HepG2 (cell line): ENCODE data around the gene TNC. TPM values are rescaled to one million over a fixed set of nuclear protein-coding genes. Genes with fewer than 3 reads are reported as not detected.

ENCODE experiments used
- ATAC-seq: fragments of 200-7000 bp; cut with Tn5 transposase; 3 replicates; pipeline ENCODE4 v1.9.1; 2020; ENCODE audit warnings: mild to moderate bottlenecking, moderate library complexity
- BruUV-seq: library from RNA; stranded (reverse); fragments of 400-500 nt; replicated peaks from 2 replicates; lab custom pipeline; 2021; lab: Mats Ljungman, UMichigan
- CTCF ChIA-PET: fragments of 300-600 bp; formaldehyde crosslinking; extraction: SDS; loops from one replicate; lab custom pipeline; 2021; ENCODE audit warnings: low total read pairs, inconsistent platforms, low intra/inter-chr PET ratio; lab: Yijun Ruan, JAX
- POLR2A ChIA-PET: fragments of 350-600 bp; sonication (Branson Sonifier 250); formaldehyde crosslinking; loops from one replicate; lab custom pipeline; 2020; ENCODE audit warnings: antibody characterized with exemption, inconsistent platforms; lab: Yijun Ruan, JAX
- DNase-seq: peaks from one replicate; pipeline ENCODE4 v3.0.0-alpha.2; 2015; ENCODE audit warnings: low spot score
- FAIRE-seq: peaks from 3 replicates; lab custom pipeline; 2011; peaks lifted over from hg19 to GRCh38; lab: Jason Lieb, UNC
- H2AFZ ChIP-seq: one replicate; pipeline ENCODE4 v1.6.1; 2011; ENCODE audit warnings: low read length, inconsistent platforms
- H3K27ac ChIP-seq: fragments of 300-600 bp; 3 replicates; pipeline ENCODE4 v1.8.0; 2011; ENCODE audit warnings: mixed run types, mild to moderate bottlenecking, mixed read lengths, low read length, inconsistent platforms; ENCODE audit not compliant: insufficient read depth; ENCODE audit errors: extremely low read length
- H3K27me3 ChIP-seq, 2 experiments: fragments of 200-600 bp in 1 of 2; 2 replicates in 1 of 2; 3 replicates in 1 of 2; pipeline versions ENCODE4 v1.6.0 to v1.8.0; 2011; ENCODE audit warnings: low read length in 2 of 2, mild to moderate bottlenecking in 2 of 2, moderate library complexity in 2 of 2, inconsistent platforms in 1 of 2; ENCODE audit not compliant: insufficient read depth in 2 of 2, control insufficient read depth in 1 of 2
- H3K36me3 ChIP-seq, 2 experiments: fragments of 200-600 bp in 1 of 2; replicated peaks in 1 of 2; 2 replicates in 1 of 2; 3 replicates in 1 of 2; pipeline versions ENCODE4 v1.5.1 to v1.8.0; 2011; ENCODE audit warnings: low read length in 2 of 2, inconsistent platforms in 1 of 2; ENCODE audit not compliant: insufficient read depth in 2 of 2, control insufficient read depth in 1 of 2
- H3K4me1 ChIP-seq: 2 replicates; pipeline ENCODE4 v1.5.1; 2012; ENCODE audit warnings: low read length, inconsistent platforms; ENCODE audit not compliant: insufficient read depth
- H3K4me2 ChIP-seq: 2 replicates; pipeline ENCODE4 v1.6.0; 2011; ENCODE audit warnings: low read depth, low read length, inconsistent platforms
- H3K4me3 ChIP-seq, 3 experiments: fragments of 200-600 bp in 1 of 3; sonication (generic), shearing (Covaris generic) in 1 of 3; replicated peaks in 1 of 3; 2 replicates each; pipeline ENCODE4 v1.5.1; 2011 to 2016; ENCODE audit warnings: low read length in 3 of 3, inconsistent platforms in 2 of 3, low read depth in 2 of 3, mild to moderate bottlenecking in 2 of 3, control low read depth in 1 of 3, mixed read lengths in 1 of 3; ENCODE audit not compliant: insufficient read depth in 1 of 3
- H3K79me2 ChIP-seq: one replicate; pipeline ENCODE4 v1.6.1; 2011; ENCODE audit warnings: low read length, inconsistent platforms; ENCODE audit not compliant: insufficient read depth
- H3K9ac ChIP-seq: 2 replicates; pipeline ENCODE4 v1.6.0; 2011; ENCODE audit warnings: mild to moderate bottlenecking, low read depth, low read length, inconsistent platforms; ENCODE audit not compliant: insufficient read depth
- H3K9me3 ChIP-seq: 2 replicates; pipeline ENCODE4 v1.5.1; 2012; ENCODE audit warnings: mild to moderate bottlenecking, low read length
- H4K20me1 ChIP-seq: 2 replicates; pipeline ENCODE4 v1.6.0; 2011; ENCODE audit warnings: inconsistent platforms, mild to moderate bottlenecking, low read length, moderate library complexity; ENCODE audit not compliant: insufficient read depth
- DMAP1 ChIP-seq: IDR thresholded peaks from 2 replicates; pipeline ENCODE4 v1.6.1; 2016
- GTF3A ChIP-seq: sonication (generic); formaldehyde crosslinking; conservative IDR thresholded peaks from 2 replicates; pipeline ENCODE4 v1.4.0; 2020; ENCODE audit warnings: mild to moderate bottlenecking, missing genetic modification reagents
- SAFB2 ChIP-seq: sonication (generic); formaldehyde crosslinking; IDR thresholded peaks from 2 replicates; pipeline ENCODE4 v1.5.1; 2020; ENCODE audit warnings: missing genetic modification reagents, low read depth, mild to moderate bottlenecking, borderline replicate concordance
- STAT6 ChIP-seq: sonication (generic); formaldehyde crosslinking; IDR thresholded peaks from 2 replicates; pipeline ENCODE4 v1.4.0; 2020; ENCODE audit warnings: missing genetic modification reagents, mild to moderate bottlenecking, borderline replicate concordance
- TP53 ChIP-seq: sonication (generic); formaldehyde crosslinking; conservative IDR thresholded peaks from 2 replicates; pipeline ENCODE4 v1.4.0; 2020; ENCODE audit warnings: missing genetic modification reagents
- ZNF407 ChIP-seq: sonication (generic); formaldehyde crosslinking; IDR thresholded peaks from one replicate; pipeline ENCODE4 v1.5.1; 2020; ENCODE audit warnings: mild to moderate bottlenecking, missing genetic modification reagents; ENCODE audit errors: not compliant biosample characterization
- ZNF777 ChIP-seq: sonication (generic); formaldehyde crosslinking; IDR thresholded peaks from 2 replicates; pipeline ENCODE4 v1.4.0; 2020; ENCODE audit warnings: missing genetic modification reagents
- WGBS: methylation state at CpG from one replicate; pipeline ENCODE4 v1.1.6; 2017; ENCODE audit warnings: low lambda C conversion rate; 5-methylcytosine and 5-hydroxymethylcytosine counted together
- in situ Hi-C: cut with HindIII; loops from 2 replicates; pipeline ENCODE4 v1.10.0; 2017; ENCODE audit warnings: low pct_unique_long_range_greater_than_20kb; ENCODE audit not compliant: extremely low pct_ligation_motif_present
- intact Hi-C: fragments of 100-400 bp; cut with micrococcal nuclease; formaldehyde crosslinking; loops from one replicate; pipeline ENCODE4 v1.10.0; 2022; ENCODE audit not compliant: unreplicated experiment
- polyA plus RNA-seq, 8 experiments: library from polyadenylated mRNA; depleted of rRNA in 3 of 8; stranded (reverse) in 7 of 8; unstranded in 1 of 8; fragments of >200 nt; fragmentation: Illumina TruSeq in 4 of 8; extraction: Trizol in 4 of 8; gene quantifications; 2 replicates each; pipeline versions ENCODE4 v1.2.1 to v1.2.3, GENCODE V29; 2011 to 2016; ENCODE audit warnings: low read depth in 4 of 8, missing spikeins in 1 of 8, mixed read lengths in 1 of 8; ENCODE audit not compliant: insufficient read depth in 1 of 8
- total RNA-seq, 5 experiments: library from RNA; depleted of rRNA; stranded (reverse); fragments of >200 nt; fragmentation: Illumina TruSeq; extraction: Trizol; gene quantifications; 2 replicates each; pipeline ENCODE4 v1.2.3, GENCODE V29; 2016; ENCODE audit warnings: low read depth in 1 of 5
- TF ChIP-seq, protein P1 (sequence below): sonication (generic); formaldehyde crosslinking; IDR thresholded peaks from 2 replicates; pipeline ENCODE4 v1.5.1; 2020; ENCODE audit warnings: mild to moderate bottlenecking, missing genetic modification reagents, moderate library complexity

The TNC gene
- total and polyA plus RNA-seq, 2 of the 13 experiments (the other 11 are each of a cell fraction or from before 2014, with no cell fraction given) = not detected

GRCh38 chr9:115138151-115138550 is 20.2 kb upstream of the TNC start (continued):
- TF ChIP-seq ZNF407 (CRISPR knock-in tag) = no peak

GRCh38 chr9:115137526-115137925 is 19.6 kb upstream of the TNC start:
- H3K4me2 ChIP-seq = no peak overlapping the region
- no peak overlapping the region for H3K4me3 ChIP-seq
- no peaks in the 10 kb centered on the region for H3K4me1 ChIP-seq
- no peaks in the 10 kb centered on the region for H3K79me2 ChIP-seq
- 0% methylated on average over 2 of the region's 2 CpGs for WGBS
- H4K20me1 ChIP-seq = no peaks in the 10 kb centered on the region
- in situ Hi-C loops (no loop called here), intact Hi-C loops (no loop called here)
- no peaks in the 10 kb centered on the region for H3K27me3 ChIP-seq
- FAIRE-seq = no peak
- no peaks in the 10 kb centered on the region for H3K9me3 ChIP-seq
- DNase-seq = no peak
- no peak overlapping the region for H3K9ac ChIP-seq
- CTCF ChIA-PET = no interaction called here
- no peaks in the 10 kb centered on the region for H3K36me3 ChIP-seq
- no peak overlapping the region for H3K27ac ChIP-seq
- POLR2A ChIA-PET = no interaction called here
- BruUV-seq = no TSS peak
- H2AFZ ChIP-seq = no peak overlapping the region
- no peak for ATAC-seq
- no peak for TF ChIP-seq ZNF777
- TF ChIP-seq, protein P1, sequence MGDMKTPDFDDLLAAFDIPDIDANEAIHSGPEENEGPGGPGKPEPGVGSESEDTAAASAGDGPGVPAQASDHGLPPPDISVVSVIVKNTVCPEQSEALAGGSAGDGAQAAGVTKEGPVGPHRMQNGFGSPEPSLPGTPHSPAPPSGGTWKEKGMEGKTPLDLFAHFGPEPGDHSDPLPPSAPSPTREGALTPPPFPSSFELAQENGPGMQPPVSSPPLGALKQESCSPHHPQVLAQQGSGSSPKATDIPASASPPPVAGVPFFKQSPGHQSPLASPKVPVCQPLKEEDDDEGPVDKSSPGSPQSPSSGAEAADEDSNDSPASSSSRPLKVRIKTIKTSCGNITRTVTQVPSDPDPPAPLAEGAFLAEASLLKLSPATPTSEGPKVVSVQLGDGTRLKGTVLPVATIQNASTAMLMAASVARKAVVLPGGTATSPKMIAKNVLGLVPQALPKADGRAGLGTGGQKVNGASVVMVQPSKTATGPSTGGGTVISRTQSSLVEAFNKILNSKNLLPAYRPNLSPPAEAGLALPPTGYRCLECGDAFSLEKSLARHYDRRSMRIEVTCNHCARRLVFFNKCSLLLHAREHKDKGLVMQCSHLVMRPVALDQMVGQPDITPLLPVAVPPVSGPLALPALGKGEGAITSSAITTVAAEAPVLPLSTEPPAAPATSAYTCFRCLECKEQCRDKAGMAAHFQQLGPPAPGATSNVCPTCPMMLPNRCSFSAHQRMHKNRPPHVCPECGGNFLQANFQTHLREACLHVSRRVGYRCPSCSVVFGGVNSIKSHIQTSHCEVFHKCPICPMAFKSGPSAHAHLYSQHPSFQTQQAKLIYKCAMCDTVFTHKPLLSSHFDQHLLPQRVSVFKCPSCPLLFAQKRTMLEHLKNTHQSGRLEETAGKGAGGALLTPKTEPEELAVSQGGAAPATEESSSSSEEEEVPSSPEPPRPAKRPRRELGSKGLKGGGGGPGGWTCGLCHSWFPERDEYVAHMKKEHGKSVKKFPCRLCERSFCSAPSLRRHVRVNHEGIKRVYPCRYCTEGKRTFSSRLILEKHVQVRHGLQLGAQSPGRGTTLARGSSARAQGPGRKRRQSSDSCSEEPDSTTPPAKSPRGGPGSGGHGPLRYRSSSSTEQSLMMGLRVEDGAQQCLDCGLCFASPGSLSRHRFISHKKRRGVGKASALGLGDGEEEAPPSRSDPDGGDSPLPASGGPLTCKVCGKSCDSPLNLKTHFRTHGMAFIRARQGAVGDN (CRISPR knock-in tag) = no peak
- no peak for TF ChIP-seq DMAP1
- no peak for TF ChIP-seq TP53 (CRISPR knock-in tag)
- TF ChIP-seq SAFB2 (CRISPR knock-in tag) = no peak
- TF ChIP-seq STAT6 (CRISPR knock-in tag) = no peak
- TF ChIP-seq GTF3A (CRISPR knock-in tag) = no peak
